ENCODE measurements around the gene MZF1. TPM values are rescaled to one million over a fixed set of nuclear protein-coding genes. Genes with fewer than 3 reads are reported as not detected.

The MZF1 gene
- total RNA-seq, 1 experiment from 2014 or later: 20.3 TPM

- ChIA-PET POLR2A (ENCODE audit: low non-redundant PET) (no interaction called here), CTCF (no interaction called here)
- no TSS peak for BruUV-seq (replicated peaks)
- intact Hi-C loops (cut with micrococcal nuclease; ENCODE audit: unreplicated experiment): no loop called here
- TF ChIP-seq, protein P1, sequence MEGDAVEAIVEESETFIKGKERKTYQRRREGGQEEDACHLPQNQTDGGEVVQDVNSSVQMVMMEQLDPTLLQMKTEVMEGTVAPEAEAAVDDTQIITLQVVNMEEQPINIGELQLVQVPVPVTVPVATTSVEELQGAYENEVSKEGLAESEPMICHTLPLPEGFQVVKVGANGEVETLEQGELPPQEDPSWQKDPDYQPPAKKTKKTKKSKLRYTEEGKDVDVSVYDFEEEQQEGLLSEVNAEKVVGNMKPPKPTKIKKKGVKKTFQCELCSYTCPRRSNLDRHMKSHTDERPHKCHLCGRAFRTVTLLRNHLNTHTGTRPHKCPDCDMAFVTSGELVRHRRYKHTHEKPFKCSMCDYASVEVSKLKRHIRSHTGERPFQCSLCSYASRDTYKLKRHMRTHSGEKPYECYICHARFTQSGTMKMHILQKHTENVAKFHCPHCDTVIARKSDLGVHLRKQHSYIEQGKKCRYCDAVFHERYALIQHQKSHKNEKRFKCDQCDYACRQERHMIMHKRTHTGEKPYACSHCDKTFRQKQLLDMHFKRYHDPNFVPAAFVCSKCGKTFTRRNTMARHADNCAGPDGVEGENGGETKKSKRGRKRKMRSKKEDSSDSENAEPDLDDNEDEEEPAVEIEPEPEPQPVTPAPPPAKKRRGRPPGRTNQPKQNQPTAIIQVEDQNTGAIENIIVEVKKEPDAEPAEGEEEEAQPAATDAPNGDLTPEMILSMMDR (conservative IDR thresholded peaks at IDR 0.05; ENCODE audit: low read depth, low read length): no peak
- TF ChIP-seq EZH2 (IDR thresholded peaks at IDR 0.05; ENCODE audit: borderline replicate concordance, low read depth, low read length, poor library complexity, severe bottlenecking): no peak
- Histone ChIP-seq H3K9me3 (ENCODE audit: low read depth, low read length, poor library complexity, severe bottlenecking) (no peaks in the 10 kb centered on the region), H3K36me3 (ENCODE audit: insufficient read depth, low read length, poor library complexity, severe bottlenecking) (no peaks in the 10 kb centered on the region), H3K27ac (ENCODE audit: low read depth, low read length, poor library complexity, severe bottlenecking) (no peak overlapping the region), H3K4me1 (ENCODE audit: insufficient read depth, low read length, poor library complexity, severe bottlenecking) (peaks cover 8% of the 10 kb centered on the region), H3K27me3 (replicated peaks; ENCODE audit: insufficient read depth, low read depth, low read length, poor library complexity) (no peaks in the 10 kb centered on the region), H3K4me3 (ENCODE audit: low read depth, low read length, poor library complexity, severe bottlenecking) (no peak overlapping the region)
- DNase-seq (ENCODE audit: low spot score): no peak
Measured at GRCh38 chr19:58535857-58536256, 37.3 kb downstream of the MZF1 start.

DNA sequence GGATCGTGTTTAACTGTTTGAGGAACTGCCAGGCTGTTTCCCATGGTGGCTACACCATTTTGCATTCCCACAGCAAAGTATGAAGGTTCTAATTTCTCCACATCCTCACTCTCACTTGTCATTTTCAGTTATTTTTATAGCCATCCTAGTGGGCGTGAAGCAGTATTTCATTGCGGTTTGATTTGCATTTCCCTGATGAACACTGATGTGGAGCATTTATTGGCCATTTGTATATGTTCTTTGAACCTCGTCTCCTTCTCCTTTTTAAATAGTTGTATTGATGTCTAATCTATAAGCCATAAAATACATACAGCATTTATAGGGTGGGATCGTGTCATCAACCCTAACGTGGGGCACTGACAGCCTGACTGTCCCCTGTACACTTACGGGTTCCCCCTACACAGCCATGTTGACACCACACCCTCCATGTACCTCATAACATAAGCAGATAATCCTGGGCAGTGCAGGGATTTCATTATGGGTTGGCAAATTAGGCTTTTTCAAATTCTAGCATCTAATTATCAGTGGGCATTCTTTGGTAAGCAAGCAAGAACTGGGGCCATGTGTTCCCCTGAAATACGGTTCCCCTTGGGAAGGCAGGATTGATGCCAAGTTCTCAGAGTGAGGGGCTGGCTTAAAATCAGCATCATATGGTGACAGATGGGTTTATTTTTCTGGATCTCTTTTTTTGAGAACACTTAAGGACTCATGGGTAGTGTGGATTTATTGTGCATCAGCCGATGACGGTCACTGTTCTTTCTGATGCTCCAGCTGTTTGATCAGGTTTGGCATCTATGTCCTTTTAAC, 41.9 kb downstream of the MZF1 start:
- Histone ChIP-seq H3K9me3 (ENCODE audit: low read depth, low read length, poor library complexity, severe bottlenecking) (no peaks in the 10 kb centered on the region), H3K4me3 (ENCODE audit: low read depth, low read length, poor library complexity, severe bottlenecking) (no peak overlapping the region), H3K4me1 (ENCODE audit: insufficient read depth, low read length, poor library complexity, severe bottlenecking) (no peaks in the 10 kb centered on the region), H3K27me3 (replicated peaks; ENCODE audit: insufficient read depth, low read depth, low read length, poor library complexity) (no peaks in the 10 kb centered on the region), H3K36me3 (ENCODE audit: insufficient read depth, low read length, poor library complexity, severe bottlenecking) (no peaks in the 10 kb centered on the region), H3K27ac (ENCODE audit: low read depth, low read length, poor library complexity, severe bottlenecking) (no peak overlapping the region)
- no TSS peak for BruUV-seq (replicated peaks)
- POLR2A ChIA-PET (ENCODE audit: low non-redundant PET): interaction anchor here (0.5 kb wide), 1 partner anchor 12 kb away, joined by 5 read pairs; the partner anchor contains the start of gene ZBTB45
- no peak for DNase-seq (ENCODE audit: low spot score)
- intact Hi-C loops (cut with micrococcal nuclease; ENCODE audit: unreplicated experiment): no loop called here
- CTCF ChIA-PET: no interaction called here
- TF ChIP-seq EZH2 (IDR thresholded peaks at IDR 0.05; ENCODE audit: borderline replicate concordance, low read depth, low read length, poor library complexity, severe bottlenecking): no peak
- TF ChIP-seq, protein P1 (conservative IDR thresholded peaks at IDR 0.05; ENCODE audit: low read depth, low read length): no peak

- Histone ChIP-seq H3K27ac (ENCODE audit: low read depth, low read length, poor library complexity, severe bottlenecking) (no peak overlapping the region), H3K9me3 (ENCODE audit: low read depth, low read length, poor library complexity, severe bottlenecking) (no peaks in the 10 kb centered on the region), H3K4me3 (ENCODE audit: low read depth, low read length, poor library complexity, severe bottlenecking) (no peak overlapping the region), H3K27me3 (replicated peaks; ENCODE audit: insufficient read depth, low read depth, low read length, poor library complexity) (no peaks in the 10 kb centered on the region), H3K4me1 (ENCODE audit: insufficient read depth, low read length, poor library complexity, severe bottlenecking) (no peaks in the 10 kb centered on the region), H3K36me3 (ENCODE audit: insufficient read depth, low read length, poor library complexity, severe bottlenecking) (no peaks in the 10 kb centered on the region)
- no peak for TF ChIP-seq EZH2 (IDR thresholded peaks at IDR 0.05; ENCODE audit: borderline replicate concordance, low read depth, low read length, poor library complexity, severe bottlenecking)
- TF ChIP-seq, protein P1 (conservative IDR thresholded peaks at IDR 0.05; ENCODE audit: low read depth, low read length): no peak
- POLR2A ChIA-PET (ENCODE audit: low non-redundant PET): no interaction called here
- CTCF ChIA-PET: no interaction called here
- intact Hi-C loops (cut with micrococcal nuclease; ENCODE audit: unreplicated experiment): no loop called here
- BruUV-seq (replicated peaks): no TSS peak
- no peak for DNase-seq (ENCODE audit: low spot score)
Measured at GRCh38 chr19:58529405-58529804, 43.7 kb downstream of the MZF1 start.
